ENCODE measurements around the gene CCDC68. TPM values are rescaled to one million over a fixed set of nuclear protein-coding genes. Genes with fewer than 3 reads are reported as not detected.

Gene CCDC68
- total and polyA plus RNA-seq, 2 donors (not counting 1 experiment from before 2014, with no cell fraction given): 5.1 to 8.3 TPM

DNA sequence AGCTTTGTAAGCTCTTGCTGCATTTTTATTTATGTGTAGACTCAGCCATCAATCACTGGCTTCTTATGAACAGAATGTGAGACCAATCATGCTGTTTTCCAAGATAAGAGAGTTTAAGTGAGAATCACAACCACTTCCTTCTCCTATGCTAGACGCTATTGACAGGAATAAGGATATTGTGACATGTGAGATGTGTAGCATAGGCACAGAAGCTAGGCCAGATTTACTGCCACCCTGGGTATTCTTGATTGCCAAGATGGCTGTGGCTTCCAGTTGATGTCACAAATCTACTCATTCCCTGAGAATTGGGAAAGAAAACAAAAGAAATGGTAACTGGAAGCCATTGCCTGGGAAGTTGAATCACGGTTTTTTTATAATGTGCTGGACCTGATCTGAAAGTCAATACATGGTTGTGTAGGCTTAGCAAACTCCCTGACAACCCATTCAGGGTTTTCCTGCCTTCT lies 81.1 kb downstream of the CCDC68 start:
- no peaks in the 10 kb centered on the region for H3K27me3 ChIP-seq (ENCODE audit: control insufficient read depth, insufficient read depth, low read length)
- no peaks in the 10 kb centered on the region for H3K79me2 ChIP-seq (ENCODE audit: control insufficient read depth, insufficient read depth, low read length)
- no peak for TF ChIP-seq EZH2 (IDR thresholded peaks at IDR 0.05; ENCODE audit: low read length, missing control alignments)
- TF ChIP-seq, protein P1, sequence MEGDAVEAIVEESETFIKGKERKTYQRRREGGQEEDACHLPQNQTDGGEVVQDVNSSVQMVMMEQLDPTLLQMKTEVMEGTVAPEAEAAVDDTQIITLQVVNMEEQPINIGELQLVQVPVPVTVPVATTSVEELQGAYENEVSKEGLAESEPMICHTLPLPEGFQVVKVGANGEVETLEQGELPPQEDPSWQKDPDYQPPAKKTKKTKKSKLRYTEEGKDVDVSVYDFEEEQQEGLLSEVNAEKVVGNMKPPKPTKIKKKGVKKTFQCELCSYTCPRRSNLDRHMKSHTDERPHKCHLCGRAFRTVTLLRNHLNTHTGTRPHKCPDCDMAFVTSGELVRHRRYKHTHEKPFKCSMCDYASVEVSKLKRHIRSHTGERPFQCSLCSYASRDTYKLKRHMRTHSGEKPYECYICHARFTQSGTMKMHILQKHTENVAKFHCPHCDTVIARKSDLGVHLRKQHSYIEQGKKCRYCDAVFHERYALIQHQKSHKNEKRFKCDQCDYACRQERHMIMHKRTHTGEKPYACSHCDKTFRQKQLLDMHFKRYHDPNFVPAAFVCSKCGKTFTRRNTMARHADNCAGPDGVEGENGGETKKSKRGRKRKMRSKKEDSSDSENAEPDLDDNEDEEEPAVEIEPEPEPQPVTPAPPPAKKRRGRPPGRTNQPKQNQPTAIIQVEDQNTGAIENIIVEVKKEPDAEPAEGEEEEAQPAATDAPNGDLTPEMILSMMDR (conservative IDR thresholded peaks at IDR 0.05 in 1 of 2, IDR thresholded peaks at IDR 0.05 in 1 of 2; ENCODE audit: low read depth in 1 of 2, low read length in 2 of 2): no peak
- H3K9ac ChIP-seq (ENCODE audit: insufficient read depth, low read length): no peak overlapping the region
- H3K27ac ChIP-seq (ENCODE audit: insufficient read depth, low read length): no peak overlapping the region
- no peak overlapping the region for H3K4me3 ChIP-seq (replicated peaks in 1 of 4; ENCODE audit: control extremely low read depth in 1 of 4, insufficient read depth in 1 of 4, low read depth in 3 of 4, low read length in 4 of 4)
- H3K36me3 ChIP-seq (ENCODE audit: control insufficient read depth, insufficient read depth, low read length): no peaks in the 10 kb centered on the region
- no peaks in the 10 kb centered on the region for H3K4me1 ChIP-seq (ENCODE audit: control insufficient read depth, extremely low read depth, insufficient read depth, low read length)
- H2AFZ ChIP-seq (ENCODE audit: low read length): no peak overlapping the region
- H3K4me2 ChIP-seq (ENCODE audit: extremely low read depth, insufficient read depth, low read length): no peak overlapping the region
- H4K20me1 ChIP-seq (ENCODE audit: control insufficient read depth, extremely low read depth, insufficient read depth, low read length): no peaks in the 10 kb centered on the region
- DNase-seq (ENCODE audit: low read depth in 2 of 2): peak in 1 of 2 donors; percentile 34
- H3K9me3 ChIP-seq (ENCODE audit: control insufficient read depth, insufficient read depth, low read depth, low read length): no peaks in the 10 kb centered on the region

DNA sequence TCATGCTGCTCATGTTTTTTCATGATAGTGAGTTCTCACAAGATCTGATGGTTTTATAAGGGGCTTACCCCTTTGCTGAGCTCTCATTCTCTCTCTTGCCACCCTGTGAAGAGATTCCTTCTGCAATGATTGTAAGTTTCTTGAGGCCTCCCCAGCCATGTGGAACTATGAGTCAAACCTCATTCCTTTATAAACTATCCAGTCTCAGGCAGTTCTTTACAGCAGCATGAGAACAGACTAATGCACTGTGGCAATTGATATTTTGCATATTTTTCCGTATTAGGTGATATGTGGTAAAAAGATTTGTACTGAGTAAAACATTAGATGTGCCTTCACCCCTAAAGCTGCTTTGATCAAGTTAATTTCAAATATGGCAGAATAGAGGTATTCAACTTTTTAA lies 82.2 kb downstream of the CCDC68 start:
- Histone ChIP-seq H2AFZ (ENCODE audit: low read length) (no peak overlapping the region), H4K20me1 (ENCODE audit: control insufficient read depth, extremely low read depth, insufficient read depth, low read length) (no peaks in the 10 kb centered on the region), H3K4me3 (replicated peaks in 1 of 4; ENCODE audit: control extremely low read depth in 1 of 4, insufficient read depth in 1 of 4, low read depth in 3 of 4, low read length in 4 of 4) (no peak overlapping the region), H3K9me3 (ENCODE audit: control insufficient read depth, insufficient read depth, low read depth, low read length) (no peaks in the 10 kb centered on the region), H3K9ac (ENCODE audit: insufficient read depth, low read length) (no peak overlapping the region), H3K79me2 (ENCODE audit: control insufficient read depth, insufficient read depth, low read length) (no peaks in the 10 kb centered on the region), H3K36me3 (ENCODE audit: control insufficient read depth, insufficient read depth, low read length) (no peaks in the 10 kb centered on the region), H3K4me1 (ENCODE audit: control insufficient read depth, extremely low read depth, insufficient read depth, low read length) (no peaks in the 10 kb centered on the region), H3K27me3 (ENCODE audit: control insufficient read depth, insufficient read depth, low read length) (no peaks in the 10 kb centered on the region), H3K4me2 (ENCODE audit: extremely low read depth, insufficient read depth, low read length) (no peak overlapping the region), H3K27ac (ENCODE audit: insufficient read depth, low read length) (no peak overlapping the region)
- no peak for TF ChIP-seq EZH2 (IDR thresholded peaks at IDR 0.05; ENCODE audit: low read length, missing control alignments)
- TF ChIP-seq, protein P1 (conservative IDR thresholded peaks at IDR 0.05 in 1 of 2, IDR thresholded peaks at IDR 0.05 in 1 of 2; ENCODE audit: low read depth in 1 of 2, low read length in 2 of 2): no peak
- DNase-seq (ENCODE audit: low read depth in 2 of 2): no peak

DNA sequence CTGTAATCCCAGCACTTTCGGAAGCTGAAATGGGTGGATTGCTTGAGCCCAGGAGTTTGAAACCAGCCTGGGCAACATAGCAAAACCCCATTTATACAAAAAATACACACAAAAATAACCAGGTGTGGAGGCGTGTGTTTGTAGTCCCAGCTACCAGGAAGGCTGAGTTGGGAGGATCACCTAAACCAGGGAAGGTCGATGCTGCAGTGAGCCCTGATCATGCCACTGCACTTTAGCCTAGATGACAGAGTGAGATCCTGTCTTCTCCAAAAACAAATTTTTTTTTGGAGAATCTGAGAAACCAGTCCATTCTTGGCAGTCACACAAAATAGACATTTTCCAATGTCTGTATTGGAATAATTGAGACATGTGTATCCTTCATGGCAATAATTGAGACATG lies 84.2 kb downstream of the CCDC68 start:
- no peak for DNase-seq (ENCODE audit: low read depth in 2 of 2)
- Histone ChIP-seq H3K9me3 (ENCODE audit: control insufficient read depth, insufficient read depth, low read depth, low read length) (no peaks in the 10 kb centered on the region), H3K9ac (ENCODE audit: insufficient read depth, low read length) (no peak overlapping the region), H3K79me2 (ENCODE audit: control insufficient read depth, insufficient read depth, low read length) (no peaks in the 10 kb centered on the region), H3K4me2 (ENCODE audit: extremely low read depth, insufficient read depth, low read length) (no peak overlapping the region), H4K20me1 (ENCODE audit: control insufficient read depth, extremely low read depth, insufficient read depth, low read length) (no peaks in the 10 kb centered on the region), H3K27me3 (ENCODE audit: control insufficient read depth, insufficient read depth, low read length) (no peaks in the 10 kb centered on the region), H2AFZ (ENCODE audit: low read length) (no peak overlapping the region), H3K4me3 (replicated peaks in 1 of 4; ENCODE audit: control extremely low read depth in 1 of 4, insufficient read depth in 1 of 4, low read depth in 3 of 4, low read length in 4 of 4) (no peak overlapping the region), H3K27ac (ENCODE audit: insufficient read depth, low read length) (no peak overlapping the region), H3K36me3 (ENCODE audit: control insufficient read depth, insufficient read depth, low read length) (no peaks in the 10 kb centered on the region), H3K4me1 (ENCODE audit: control insufficient read depth, extremely low read depth, insufficient read depth, low read length) (no peaks in the 10 kb centered on the region)
- no peak for TF ChIP-seq EZH2 (IDR thresholded peaks at IDR 0.05; ENCODE audit: low read length, missing control alignments)
- TF ChIP-seq, protein P1 (conservative IDR thresholded peaks at IDR 0.05 in 1 of 2, IDR thresholded peaks at IDR 0.05 in 1 of 2; ENCODE audit: low read depth in 1 of 2, low read length in 2 of 2): no peak
